Left ventricle myocardium inferior (tissue), 1 donor: ENCODE results near the gene PLCG2. TPM values are rescaled to one million over a fixed set of nuclear protein-coding genes. Genes with fewer than 3 reads are reported as not detected.
A peak's percentile ranks its signal among the peaks of the same experiment; 100 is the strongest.

Experiments
- DNase-seq: peaks from one replicate; pipeline ENCODE4 v3.0.0-alpha.2; 2020
- H3K27ac ChIP-seq: fragments of 200-600 bp; replicated peaks from 2 replicates; pipeline ENCODE4 v1.8.0; 2021
- H3K27me3 ChIP-seq: fragments of 200-600 bp; 2 replicates; pipeline ENCODE4 v1.8.0; 2021; ENCODE audit warnings: low read depth
- H3K36me3 ChIP-seq: fragments of 200-600 bp; 2 replicates; pipeline ENCODE4 v1.8.0; 2021
- H3K4me1 ChIP-seq: fragments of 200-600 bp; 2 replicates; pipeline ENCODE4 v1.8.0; 2021
- H3K4me3 ChIP-seq: fragments of 200-600 bp; 2 replicates; pipeline ENCODE4 v1.8.0; 2021; ENCODE audit warnings: mild to moderate bottlenecking, moderate library complexity
- H3K9me3 ChIP-seq: fragments of 200-600 bp; replicated peaks from 2 replicates; pipeline ENCODE4 v1.8.0; 2021
- intact Hi-C: fragments of 100-400 bp; cut with micrococcal nuclease; formaldehyde crosslinking; loops from one replicate; pipeline ENCODE4 v1.11.0; 2022
- long read RNA-seq: library from polyadenylated mRNA; unstranded; transcript quantifications from one replicate; pipeline ENCODE4 v2.0.0, GENCODE V29; 2021
- total RNA-seq: library from RNA; stranded (reverse); fragmentation: NEBNext Ultra II Directional; extraction: Animal tissue kit (Norgen Biotek cat#: 25700); gene quantifications from one replicate; pipeline ENCODE4 v1.2.1, GENCODE V29; 2021
- TF ChIP-seq, protein P1 (sequence below): fragments of 200-600 bp; IDR thresholded peaks from 2 replicates; pipeline ENCODE4 v1.8.0; 2021; ENCODE audit warnings: antibody characterized with exemption, mild to moderate bottlenecking, borderline replicate concordance
- donor health status: DM: no; HTN: yes; CAD: no; lungs with severe emphysema.

Gene PLCG2
- 5.6 TPM for total RNA-seq
- long read RNA-seq, full-length matches to known transcripts: 6 of 10 reads
- long read RNA-seq, partial matches to known transcripts: 3 of 10 reads
- long read RNA-seq, other reads (novel, unspliced or antisense): 1 of 10 reads

- Histone ChIP-seq H3K27me3 (peaks cover 22% of the 10 kb centered on the region), H3K27ac (peak within 1 kb of the TSS; percentile 70), H3K36me3 (no peaks in the 10 kb centered on the region), H3K9me3 (no peaks in the 10 kb centered on the region), H3K4me1 (peaks cover 31% of the 10 kb centered on the region), H3K4me3 (peak within 1 kb of the TSS; percentile 81)
- TF ChIP-seq, protein P1, sequence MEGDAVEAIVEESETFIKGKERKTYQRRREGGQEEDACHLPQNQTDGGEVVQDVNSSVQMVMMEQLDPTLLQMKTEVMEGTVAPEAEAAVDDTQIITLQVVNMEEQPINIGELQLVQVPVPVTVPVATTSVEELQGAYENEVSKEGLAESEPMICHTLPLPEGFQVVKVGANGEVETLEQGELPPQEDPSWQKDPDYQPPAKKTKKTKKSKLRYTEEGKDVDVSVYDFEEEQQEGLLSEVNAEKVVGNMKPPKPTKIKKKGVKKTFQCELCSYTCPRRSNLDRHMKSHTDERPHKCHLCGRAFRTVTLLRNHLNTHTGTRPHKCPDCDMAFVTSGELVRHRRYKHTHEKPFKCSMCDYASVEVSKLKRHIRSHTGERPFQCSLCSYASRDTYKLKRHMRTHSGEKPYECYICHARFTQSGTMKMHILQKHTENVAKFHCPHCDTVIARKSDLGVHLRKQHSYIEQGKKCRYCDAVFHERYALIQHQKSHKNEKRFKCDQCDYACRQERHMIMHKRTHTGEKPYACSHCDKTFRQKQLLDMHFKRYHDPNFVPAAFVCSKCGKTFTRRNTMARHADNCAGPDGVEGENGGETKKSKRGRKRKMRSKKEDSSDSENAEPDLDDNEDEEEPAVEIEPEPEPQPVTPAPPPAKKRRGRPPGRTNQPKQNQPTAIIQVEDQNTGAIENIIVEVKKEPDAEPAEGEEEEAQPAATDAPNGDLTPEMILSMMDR: no peak
- peak; percentile 76 for DNase-seq
- intact Hi-C loops: no loop called here
These were observed at the start of gene PLCG2 for GRCh38 chr16:81778861-81779535. TSS of gene PLCG2 (plus strand) at chr16:81779291. CDS start at chr16:81785990, 6,699 bp downstream.

GRCh38 chr16:81729451-81729850 lies 49.6 kb upstream of the PLCG2 start:
- Histone ChIP-seq H3K27me3 (peaks cover 15% of the 10 kb centered on the region), H3K4me3 (no peak overlapping the region), H3K9me3 (no peaks in the 10 kb centered on the region), H3K4me1 (peaks cover 14% of the 10 kb centered on the region), H3K27ac (no peak overlapping the region), H3K36me3 (no peaks in the 10 kb centered on the region)
- no peak for DNase-seq
- TF ChIP-seq, protein P1: no peak
- intact Hi-C loops: loop anchor here (10.0 kb wide), 1 partner anchor 365 kb away; no protein-coding TSS in a partner anchor

GRCh38 chr16:81730090-81731051 lies 48.7 kb upstream of the PLCG2 start:
- intact Hi-C loops: loop anchor here (10.0 kb wide), 2 partner anchors 526 to 696 kb away; partner anchors contain the start of gene ATMIN
- peak overlapping the region; percentile 64 for H3K4me3 ChIP-seq
- peaks cover 7% of the 10 kb centered on the region for H3K27me3 ChIP-seq
- H3K4me1 ChIP-seq: peaks cover 14% of the 10 kb centered on the region
- peak overlapping the region; percentile 57 for H3K27ac ChIP-seq
- TF ChIP-seq, protein P1: peak; percentile 75
- DNase-seq: peak; percentile 86
- H3K36me3 ChIP-seq: no peaks in the 10 kb centered on the region
- no peaks in the 10 kb centered on the region for H3K9me3 ChIP-seq

- no peak overlapping the region for H3K27ac ChIP-seq
These were observed 47.4 kb upstream of the PLCG2 start for GRCh38 chr16:81731649-81732048.

More at GRCh38 chr16:81731649-81732048, 47.4 kb upstream of the PLCG2 start:
- no peak overlapping the region for H3K4me3 ChIP-seq
- DNase-seq: no peak
- TF ChIP-seq, protein P1: no peak
- H3K36me3 ChIP-seq: no peaks in the 10 kb centered on the region
- no peaks in the 10 kb centered on the region for H3K27me3 ChIP-seq
- H3K9me3 ChIP-seq: no peaks in the 10 kb centered on the region
- H3K4me1 ChIP-seq: peaks cover 14% of the 10 kb centered on the region
- intact Hi-C loops: loop anchor here (10.0 kb wide), 2 partner anchors 527 to 697 kb away; partner anchors contain the start of gene ATMIN
